Measurements from ENCODE around the gene DLEU7. TPM values are rescaled to one million over a fixed set of nuclear protein-coding genes. Genes with fewer than 3 reads are reported as not detected.

The DLEU7 gene
- total RNA-seq, 1 donor from 2014 or later = 0.57 TPM

- no peak overlapping the region for H3K4me2 ChIP-seq (ENCODE audit: low read length)
- no peak overlapping the region for H3K27ac Mint-ChIP-seq (ENCODE audit: unreplicated experiment)
- H3K4me3 Mint-ChIP-seq (ENCODE audit: unreplicated experiment) = no peak overlapping the region
- no peaks in the 10 kb centered on the region for H3K27me3 ChIP-seq (ENCODE audit: insufficient read depth, low read length)
- peaks cover 18% of the 10 kb centered on the region for H3K4me1 Mint-ChIP-seq (ENCODE audit: low read depth, unreplicated experiment)
- H3K9me3 Mint-ChIP-seq (ENCODE audit: unreplicated experiment) = no peaks in the 10 kb centered on the region
- H3K27ac ChIP-seq (ENCODE audit: low read depth, low read length) = no peak overlapping the region
- H3K36me3 ChIP-seq (ENCODE audit: insufficient read depth, low read length) = no peaks in the 10 kb centered on the region
- no peak for DNase-seq (ENCODE audit: low read depth)
- H3K79me2 ChIP-seq (ENCODE audit: insufficient read depth, low read length) = no peaks in the 10 kb centered on the region
- no peak for FAIRE-seq
- H2AFZ ChIP-seq (ENCODE audit: low read depth, low read length) = no peak overlapping the region
- no peaks in the 10 kb centered on the region for H3K27me3 Mint-ChIP-seq (ENCODE audit: low read depth, unreplicated experiment)
- peaks cover 2% of the 10 kb centered on the region for H3K36me3 Mint-ChIP-seq (ENCODE audit: low read depth, unreplicated experiment)
- H3K4me3 ChIP-seq (ENCODE audit: insufficient read depth, low read depth, low read length) = no peak overlapping the region
- H3K9me3 ChIP-seq (ENCODE audit: insufficient read depth, low read depth, low read length) = no peaks in the 10 kb centered on the region
- no peaks in the 10 kb centered on the region for H4K20me1 ChIP-seq (ENCODE audit: insufficient read depth, low read length)
- TF ChIP-seq EZH2 (IDR thresholded peaks at IDR 0.05; ENCODE audit: insufficient read depth, low read length) (no peak), CTCF (IDR thresholded peaks at IDR 0.05; ENCODE audit: insufficient read depth, low read depth, low read length) (no peak)
- no peak overlapping the region for H3K9ac ChIP-seq (ENCODE audit: low read length)
- peaks cover 8% of the 10 kb centered on the region for H3K4me1 ChIP-seq (ENCODE audit: insufficient read depth, low read length)
Observed at GRCh38 chr13:50783717-50784290, 59.7 kb downstream of the DLEU7 start.

GRCh38 chr13:50783066-50783465 is 60.4 kb downstream of the DLEU7 start:
- H3K79me2 ChIP-seq (ENCODE audit: insufficient read depth, low read length) = no peaks in the 10 kb centered on the region
- H3K27ac ChIP-seq (ENCODE audit: low read depth, low read length) = no peak overlapping the region
- TF ChIP-seq CTCF (IDR thresholded peaks at IDR 0.05; ENCODE audit: insufficient read depth, low read depth, low read length) (no peak), EZH2 (IDR thresholded peaks at IDR 0.05; ENCODE audit: insufficient read depth, low read length) (no peak)
- H3K9me3 Mint-ChIP-seq (ENCODE audit: unreplicated experiment) = no peaks in the 10 kb centered on the region
- H2AFZ ChIP-seq (ENCODE audit: low read depth, low read length) = no peak overlapping the region
- H3K4me1 Mint-ChIP-seq (ENCODE audit: low read depth, unreplicated experiment) = peaks cover 12% of the 10 kb centered on the region
- no peak overlapping the region for H3K4me2 ChIP-seq (ENCODE audit: low read length)
- no peaks in the 10 kb centered on the region for H3K9me3 ChIP-seq (ENCODE audit: insufficient read depth, low read depth, low read length)
- no peak overlapping the region for H3K4me3 ChIP-seq (ENCODE audit: insufficient read depth, low read depth, low read length)
- H3K27me3 Mint-ChIP-seq (ENCODE audit: low read depth, unreplicated experiment) = no peaks in the 10 kb centered on the region
- FAIRE-seq (no peak), DNase-seq (ENCODE audit: low read depth) (no peak)
- no peak overlapping the region for H3K27ac Mint-ChIP-seq (ENCODE audit: unreplicated experiment)
- H3K27me3 ChIP-seq (ENCODE audit: insufficient read depth, low read length) = no peaks in the 10 kb centered on the region
- H3K9ac ChIP-seq (ENCODE audit: low read length) = no peak overlapping the region
- no peak overlapping the region for H3K4me3 Mint-ChIP-seq (ENCODE audit: unreplicated experiment)
- H4K20me1 ChIP-seq (ENCODE audit: insufficient read depth, low read length) = no peaks in the 10 kb centered on the region
- H3K36me3 Mint-ChIP-seq (ENCODE audit: low read depth, unreplicated experiment) = peaks cover 2% of the 10 kb centered on the region
- peaks cover 3% of the 10 kb centered on the region for H3K4me1 ChIP-seq (ENCODE audit: insufficient read depth, low read length)
- no peaks in the 10 kb centered on the region for H3K36me3 ChIP-seq (ENCODE audit: insufficient read depth, low read length)

- H2AFZ ChIP-seq (ENCODE audit: low read depth, low read length) = no peak overlapping the region
- no peaks in the 10 kb centered on the region for H3K4me1 ChIP-seq (ENCODE audit: insufficient read depth, low read length)
- H3K4me3 ChIP-seq (ENCODE audit: insufficient read depth, low read depth, low read length) = no peak overlapping the region
- H3K9me3 ChIP-seq (ENCODE audit: insufficient read depth, low read depth, low read length) = no peaks in the 10 kb centered on the region
- peak; percentile 29 for FAIRE-seq
- peak; percentile 33 for DNase-seq (ENCODE audit: low read depth)
- no peaks in the 10 kb centered on the region for H3K79me2 ChIP-seq (ENCODE audit: insufficient read depth, low read length)
- H3K4me3 Mint-ChIP-seq (ENCODE audit: unreplicated experiment) = no peak overlapping the region
- H3K4me1 Mint-ChIP-seq (ENCODE audit: low read depth, unreplicated experiment) = peaks cover 7% of the 10 kb centered on the region
- no peaks in the 10 kb centered on the region for H3K27me3 ChIP-seq (ENCODE audit: insufficient read depth, low read length)
- peaks cover 3% of the 10 kb centered on the region for H3K27me3 Mint-ChIP-seq (ENCODE audit: low read depth, unreplicated experiment)
- no peak overlapping the region for H3K9ac ChIP-seq (ENCODE audit: low read length)
- no peak overlapping the region for H3K27ac Mint-ChIP-seq (ENCODE audit: unreplicated experiment)
- H4K20me1 ChIP-seq (ENCODE audit: insufficient read depth, low read length) = no peaks in the 10 kb centered on the region
- peaks cover 2% of the 10 kb centered on the region for H3K9me3 Mint-ChIP-seq (ENCODE audit: unreplicated experiment)
- H3K4me2 ChIP-seq (ENCODE audit: low read length) = no peak overlapping the region
- no peaks in the 10 kb centered on the region for H3K36me3 ChIP-seq (ENCODE audit: insufficient read depth, low read length)
- H3K27ac ChIP-seq (ENCODE audit: low read depth, low read length) = no peak overlapping the region
- TF ChIP-seq EZH2 (IDR thresholded peaks at IDR 0.05; ENCODE audit: insufficient read depth, low read length) = no peak
- TF ChIP-seq CTCF (IDR thresholded peaks at IDR 0.05; ENCODE audit: insufficient read depth, low read depth, low read length) = no peak
- H3K36me3 Mint-ChIP-seq (ENCODE audit: low read depth, unreplicated experiment) = peaks cover 2% of the 10 kb centered on the region
Observed at GRCh38 chr13:50780201-50781015, 63.1 kb downstream of the DLEU7 start.

All from astrocyte (in vitro differentiated cells and primary cell).